Vagina (tissue), 2 donors: ENCODE data around the gene CYB5R3. TPM values are rescaled to one million over a fixed set of nuclear protein-coding genes. Genes with fewer than 3 reads are reported as not detected.

ENCODE experiments used
- DNase-seq, 2 donors: peaks; one replicate each; pipeline ENCODE4 v3.0.0-alpha.2; 2017; ENCODE audit errors: extremely low spot score in 2 of 2
- H3K27ac ChIP-seq: fragments of 200-600 bp; sonication (generic); one replicate; pipeline ENCODE4 v1.5.1; 2019
- H3K27me3 ChIP-seq: fragments of 200-600 bp; sonication (generic); one replicate; pipeline ENCODE4 v1.5.1; 2019
- H3K36me3 ChIP-seq, 2 donors: fragments of 200-600 bp; sonication (generic); one replicate each; pipeline ENCODE4 v1.5.1; 2017 to 2019
- H3K4me1 ChIP-seq: fragments of 200-600 bp; sonication (generic); one replicate; pipeline ENCODE4 v1.5.1; 2019
- H3K4me3 ChIP-seq, 2 donors: fragments of 200-600 bp; sonication (generic); 1 replicate in 1 of 2; 2 replicates in 1 of 2; pipeline ENCODE4 v1.5.1; 2016 to 2019
- H3K9me3 ChIP-seq: fragments of 200-600 bp; sonication (generic); one replicate; pipeline ENCODE4 v1.5.1; 2019
- CTCF ChIP-seq, 3 experiments: fragments of 450-650 bp in 2 of 3; fragments of 200-600 bp in 1 of 3; sonication (generic) in 1 of 3; IDR thresholded peaks; one replicate each; pipeline ENCODE4 v1.5.1; 2017 to 2019; ENCODE audit warnings: antibody characterized with exemption in 3 of 3, mild to moderate bottlenecking in 2 of 3, moderate library complexity in 2 of 3
- POLR2A ChIP-seq, 2 donors: fragments of 450-650 bp; IDR thresholded peaks; one replicate each; pipeline ENCODE4 v1.6.1; 2017; ENCODE audit warnings: antibody characterized with exemption in 2 of 2, mild to moderate bottlenecking in 2 of 2, moderate library complexity in 2 of 2
- POLR2AphosphoS5 ChIP-seq, 2 donors: sonication (generic); formaldehyde crosslinking; IDR thresholded peaks; one replicate each; pipeline ENCODE4 v1.9.0; 2017; ENCODE audit warnings: antibody characterized with exemption in 2 of 2, mild to moderate bottlenecking in 2 of 2, low read depth in 1 of 2; ENCODE audit not compliant: insufficient read depth in 1 of 2
- intact Hi-C: fragments of 100-400 bp; cut with DNase I; formaldehyde crosslinking; loops from one replicate; pipeline ENCODE4 v1.15.1; 2023
- total RNA-seq: library from RNA; depleted of rRNA; stranded (reverse); fragments of >200 nt; gene quantifications from one replicate; pipeline ENCODE4 v1.2.3, GENCODE V29; 2016

CYB5R3 gene
- total RNA-seq, 1 donor from 2014 or later, result 174 TPM

DNA sequence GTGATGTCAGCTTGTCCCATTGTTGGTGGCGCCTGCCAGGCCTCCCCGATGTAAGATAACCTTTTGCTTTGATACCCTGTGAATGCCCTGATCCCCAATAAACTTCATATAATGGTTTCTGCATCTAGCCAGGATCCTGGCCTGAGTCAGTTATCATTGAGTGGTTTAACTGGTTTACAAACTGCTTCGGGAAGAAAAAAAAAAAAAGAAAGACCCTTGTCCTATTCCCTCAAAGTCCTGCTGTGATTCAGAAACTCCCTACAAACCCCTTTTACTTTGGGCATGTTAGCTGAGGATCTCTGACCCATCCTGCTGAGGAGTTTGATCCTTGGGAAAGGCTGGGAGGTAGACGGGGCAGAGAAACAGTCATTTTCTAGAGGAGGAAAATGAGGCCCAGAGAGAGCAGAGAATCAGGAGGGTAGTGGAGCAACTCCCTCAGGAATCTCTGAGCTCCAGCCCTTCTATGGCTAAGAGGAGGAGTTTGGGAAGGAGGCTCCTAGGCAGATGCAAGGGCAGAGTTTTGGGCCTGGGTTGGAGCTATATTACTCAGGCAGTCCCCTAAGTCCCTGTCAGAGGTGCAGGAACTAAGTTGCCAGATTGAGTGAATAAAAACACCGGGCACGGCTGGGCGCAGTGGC is 5.4 kb upstream of the CYB5R3 start:
- Histone ChIP-seq H3K9me3 (no peaks in the 10 kb centered on the region), H3K4me1 (peaks cover 4% of the 10 kb centered on the region), H3K4me3 (no peak overlapping the region), H3K36me3 (no peaks in the 10 kb centered on the region), H3K27ac (no peak overlapping the region), H3K27me3 (no peaks in the 10 kb centered on the region)
- no peak for TF ChIP-seq CTCF (IDR thresholded peaks at IDR 0.05)
- TF ChIP-seq POLR2A (IDR thresholded peaks at IDR 0.05), result no peak
- TF ChIP-seq POLR2AphosphoS5 (IDR thresholded peaks at IDR 0.05; ENCODE audit: insufficient read depth in 1 of 2, low read depth in 1 of 2), result no peak
- intact Hi-C loops, result no loop called here
- DNase-seq, result no peak

DNA sequence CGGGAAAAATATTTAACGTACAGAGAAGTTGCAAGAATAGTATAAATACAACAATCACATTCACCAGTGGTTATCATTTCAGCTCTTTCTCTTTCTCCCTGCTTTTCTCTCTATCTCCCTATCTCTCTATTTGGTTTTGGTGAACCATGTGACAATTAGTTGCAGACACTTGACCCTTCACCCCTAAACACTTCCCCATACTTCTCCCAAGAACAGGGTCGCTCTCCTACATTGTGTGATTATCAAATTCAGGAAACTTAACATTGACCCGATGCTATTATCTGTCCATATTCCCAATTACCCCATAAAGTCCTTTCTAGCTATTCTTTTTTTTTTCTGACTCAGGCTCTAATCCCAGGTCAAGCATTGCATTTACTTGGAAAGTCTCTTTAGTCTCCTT is 4.8 kb upstream of the CYB5R3 start:
- TF ChIP-seq POLR2AphosphoS5 (IDR thresholded peaks at IDR 0.05; ENCODE audit: insufficient read depth in 1 of 2, low read depth in 1 of 2), result no peak
- TF ChIP-seq POLR2A (IDR thresholded peaks at IDR 0.05), result no peak
- TF ChIP-seq CTCF (IDR thresholded peaks at IDR 0.05), result no peak
- Histone ChIP-seq H3K9me3 (no peaks in the 10 kb centered on the region), H3K4me1 (peaks cover 6% of the 10 kb centered on the region), H3K27me3 (no peaks in the 10 kb centered on the region), H3K36me3 (no peaks in the 10 kb centered on the region), H3K4me3 (no peak overlapping the region), H3K27ac (no peak overlapping the region)
- intact Hi-C loops, result no loop called here
- DNase-seq, result no peak

DNA sequence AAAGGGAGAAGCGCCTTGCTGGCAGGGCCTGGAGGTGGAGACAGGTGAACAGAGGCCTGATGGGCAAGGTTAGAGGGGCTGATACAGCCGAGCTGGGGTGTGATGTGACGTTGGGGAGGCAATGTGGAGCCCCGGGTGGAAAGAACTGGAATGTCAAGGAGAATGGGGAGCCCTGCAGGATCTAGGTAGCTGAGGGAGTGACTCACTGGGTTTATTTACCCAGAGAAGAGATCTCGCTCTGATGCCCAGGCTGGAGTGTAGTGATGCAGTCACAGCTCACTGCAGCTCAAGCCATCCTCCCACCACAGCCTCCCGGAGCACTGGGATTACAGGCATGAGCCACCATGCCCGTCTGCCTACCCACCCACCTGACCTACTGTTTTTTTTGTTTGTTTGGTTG is 1.9 kb upstream of the CYB5R3 start:
- Histone ChIP-seq H3K27me3 (no peaks in the 10 kb centered on the region), H3K4me3 (no peak overlapping the region), H3K27ac (no peak overlapping the region), H3K9me3 (no peaks in the 10 kb centered on the region), H3K36me3 (no peaks in the 10 kb centered on the region), H3K4me1 (peaks cover 29% of the 10 kb centered on the region)
- DNase-seq, result no peak
- intact Hi-C loops, result no loop called here
- TF ChIP-seq CTCF (IDR thresholded peaks at IDR 0.05) (no peak), POLR2A (IDR thresholded peaks at IDR 0.05) (no peak), POLR2AphosphoS5 (IDR thresholded peaks at IDR 0.05; ENCODE audit: insufficient read depth in 1 of 2, low read depth in 1 of 2) (no peak)

DNA sequence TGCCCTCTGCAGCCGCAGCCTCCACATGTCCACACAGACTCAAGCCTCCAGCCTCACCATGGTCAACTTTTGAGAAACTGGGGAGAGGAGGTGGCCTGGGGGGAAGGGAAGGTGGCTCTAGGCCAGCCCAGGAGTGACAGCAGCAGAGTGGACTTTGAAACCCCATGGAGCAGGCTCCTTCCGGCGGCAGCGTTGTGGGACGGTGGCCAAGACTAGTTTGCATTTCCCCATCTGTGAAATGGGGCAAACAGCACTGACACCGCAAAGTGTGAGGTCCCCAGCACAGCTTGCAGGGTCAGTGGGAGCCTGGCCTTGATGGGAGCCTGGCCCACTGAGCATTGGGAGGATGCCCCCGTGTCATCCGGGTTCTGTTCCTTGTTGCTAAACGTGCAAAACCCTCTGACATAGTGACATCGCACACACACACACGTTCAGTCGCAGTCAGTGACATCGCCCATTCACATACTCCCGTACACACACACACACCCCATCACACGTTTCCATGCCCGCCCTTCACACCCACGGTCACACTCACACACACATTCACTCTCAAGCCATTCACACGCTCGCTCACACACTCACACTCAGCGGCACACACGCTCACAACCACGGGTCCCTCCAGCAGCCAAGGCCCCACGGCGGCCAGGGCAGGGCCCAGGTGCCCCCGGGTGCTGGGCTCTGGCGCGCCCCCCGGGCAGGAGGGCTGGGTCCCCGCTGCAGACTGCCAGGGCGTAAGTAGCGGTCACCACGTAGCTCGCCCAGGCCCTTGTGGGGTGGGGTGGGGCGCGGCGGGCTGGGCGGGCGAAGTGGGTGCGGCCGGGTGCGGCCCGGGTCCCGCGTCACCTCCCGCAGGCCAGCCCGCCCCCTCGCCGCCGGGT is 585 bp downstream of the CYB5R3 start:
- TF ChIP-seq POLR2A (IDR thresholded peaks at IDR 0.05), result no peak
- TF ChIP-seq POLR2AphosphoS5 (IDR thresholded peaks at IDR 0.05; ENCODE audit: insufficient read depth in 1 of 2, low read depth in 1 of 2), result peak in 1 of 2 donors; percentile 52
- no peak for DNase-seq

GRCh38 chr22:42648017-42648367 is 1.2 kb downstream of the CYB5R3 start:
- TF ChIP-seq POLR2AphosphoS5 (IDR thresholded peaks at IDR 0.05; ENCODE audit: insufficient read depth in 1 of 2, low read depth in 1 of 2) (no peak), CTCF (IDR thresholded peaks at IDR 0.05) (no peak), POLR2A (IDR thresholded peaks at IDR 0.05) (no peak)
- Histone ChIP-seq H3K36me3 (no peaks in the 10 kb centered on the region), H3K27ac (peak overlapping the region; percentile 99), H3K4me3 (peak overlapping the region; percentile 90 to 100), H3K4me1 (peaks cover 61% of the 10 kb centered on the region), H3K27me3 (no peaks in the 10 kb centered on the region), H3K9me3 (no peaks in the 10 kb centered on the region)
- DNase-seq, result no peak
- intact Hi-C loops, result no loop called here

More for the DNA sequence above, 585 bp downstream of the CYB5R3 start:
- no peaks in the 10 kb centered on the region for H3K36me3 ChIP-seq
- H3K27me3 ChIP-seq, result no peaks in the 10 kb centered on the region
- intact Hi-C loops, result no loop called here
- H3K4me1 ChIP-seq, result peaks cover 54% of the 10 kb centered on the region
- peak overlapping the region; percentile 99 for H3K27ac ChIP-seq
- no peaks in the 10 kb centered on the region for H3K9me3 ChIP-seq
- peak overlapping the region; percentile 90 to 100 for H3K4me3 ChIP-seq
